LHCN-M2 (cell line): ENCODE measurements around the gene LMOD2. TPM values are rescaled to one million over a fixed set of nuclear protein-coding genes. Genes with fewer than 3 reads are reported as not detected.

Experiments used
- total RNA-seq: library from RNA; depleted of rRNA; stranded (reverse); fragments of >200 nt; gene quantifications from 2 replicates; pipeline ENCODE4 v1.2.3, GENCODE V29; 2014; rRNA removed

LMOD2 gene
- total RNA-seq, 1 experiment from 2014 or later = not detected

Other genes starting within 250 kb of the LMOD2 start
- 0.26 and 0.29 TPM in 2 replicates for gene IQUB, start 121.3 kb upstream of the LMOD2 start, total RNA-seq
- gene NDUFA5, start 98.0 kb upstream of the LMOD2 start, total RNA-seq = 79.1 and 79.6 TPM in 2 replicates
- not detected in 2 replicates for gene ASB15, start 54.0 kb upstream of the LMOD2 start, total RNA-seq
- 22.5 and 26.9 TPM in 2 replicates for gene WASL, start 93.1 kb downstream of the LMOD2 start, total RNA-seq
- not detected in 2 replicates for gene HYAL4, start 189.3 kb downstream of the LMOD2 start, total RNA-seq